Raji (cell line): ENCODE results near the gene MRPS18A.

Experiments used
- POLR2A ChIP-seq: IDR thresholded peaks from 2 replicates; pipeline ENCODE4 v1.6.1; 2011; ENCODE audit warnings: low read depth, low read length, control low read depth; ENCODE audit not compliant: insufficient read depth

Gene MRPS18A

DNA sequence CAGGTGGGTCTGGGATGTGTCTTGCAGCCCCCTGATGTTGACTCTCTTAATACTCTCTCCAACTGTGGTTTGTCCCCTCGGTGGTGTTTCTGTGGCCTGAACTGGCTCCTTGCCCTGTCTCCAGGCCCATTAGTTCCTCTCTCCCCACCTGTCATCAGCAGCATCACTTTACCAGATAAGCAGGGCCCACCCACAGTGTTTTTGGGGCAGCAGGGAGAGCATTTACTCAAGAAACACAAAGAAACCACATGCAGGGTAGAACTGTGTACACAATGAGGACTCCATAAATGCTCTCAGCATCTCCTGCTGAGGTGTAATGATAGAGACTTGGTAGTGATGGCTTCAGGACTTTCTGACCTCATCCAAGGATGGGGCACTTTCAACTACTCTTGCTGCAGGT lies 20.2 kb upstream of the MRPS18A start:
- no peak for TF ChIP-seq POLR2A

DNA sequence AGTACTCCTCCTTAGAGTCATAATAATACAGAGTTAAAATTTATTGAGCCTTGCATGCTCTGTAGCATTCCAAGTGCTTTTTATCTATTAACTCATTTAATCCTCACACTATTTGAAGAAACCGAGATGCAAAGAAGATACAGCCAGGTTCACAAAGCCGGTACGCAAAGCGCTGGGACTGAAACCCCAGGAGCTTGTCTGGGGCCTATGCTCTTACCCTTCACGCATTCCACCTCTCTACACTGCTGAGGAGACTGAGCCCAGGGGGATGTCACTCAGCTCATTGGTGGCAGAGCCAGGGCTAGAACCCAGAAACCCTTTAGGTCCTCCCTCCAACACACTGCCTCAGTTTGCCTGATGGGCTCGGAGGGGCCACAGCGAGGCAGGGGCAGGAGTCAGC lies 19.7 kb upstream of the MRPS18A start:
- TF ChIP-seq POLR2A, result no peak

- TF ChIP-seq POLR2A, result no peak
Measured at GRCh38 chr6:43706788-43707187, 19.2 kb upstream of the MRPS18A start.

GRCh38 chr6:43705996-43706395 lies 18.4 kb upstream of the MRPS18A start:
- no peak for TF ChIP-seq POLR2A

DNA sequence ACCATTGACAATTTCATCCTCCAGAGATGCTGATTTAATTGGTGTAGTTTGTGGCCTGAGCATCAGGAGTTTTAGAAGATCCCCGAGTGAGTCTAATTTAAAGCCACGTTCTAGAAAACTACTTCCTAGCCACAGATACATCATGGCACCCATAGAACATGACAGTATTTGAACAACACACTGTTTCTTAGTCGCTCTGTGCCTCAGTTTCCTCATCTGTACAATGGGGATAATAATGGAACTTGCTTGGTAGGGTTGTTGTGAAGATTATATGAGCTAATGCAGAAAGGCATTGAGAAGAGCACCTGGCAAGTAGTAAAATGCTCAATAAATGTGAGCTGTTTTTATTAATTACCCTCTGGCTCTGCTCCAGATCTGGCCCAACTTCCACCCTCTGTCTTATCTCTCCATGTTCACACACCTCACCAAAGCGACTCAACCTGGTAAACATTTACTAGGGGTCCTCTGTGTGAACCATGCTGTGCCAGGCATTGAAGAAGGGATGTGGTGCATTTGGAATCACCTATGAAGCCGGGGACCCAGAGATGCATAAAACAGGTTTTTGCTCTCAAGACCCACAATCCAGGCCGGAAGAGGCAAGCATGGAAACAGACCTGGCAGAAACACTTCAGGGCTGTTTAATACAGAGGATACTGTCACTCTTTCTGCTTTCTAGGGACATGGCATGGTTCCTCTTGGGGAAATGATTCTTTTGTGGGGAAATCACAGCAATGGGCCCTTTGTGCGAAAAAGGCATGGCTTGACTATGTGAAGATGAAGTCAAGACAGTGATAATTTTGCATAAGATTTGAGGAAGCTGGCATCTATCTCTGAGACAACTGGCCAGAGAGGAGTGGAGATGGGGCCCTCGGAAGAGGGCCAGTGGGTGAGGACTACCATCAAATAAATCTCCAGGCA lies 16.2 kb upstream of the MRPS18A start:
- TF ChIP-seq POLR2A, result no peak

GRCh38 chr6:43702534-43703440 lies 15.2 kb upstream of the MRPS18A start:
- no peak for TF ChIP-seq POLR2A

- TF ChIP-seq POLR2A, result no peak
Measured at GRCh38 chr6:43702171-43702533, 14.6 kb upstream of the MRPS18A start.

DNA sequence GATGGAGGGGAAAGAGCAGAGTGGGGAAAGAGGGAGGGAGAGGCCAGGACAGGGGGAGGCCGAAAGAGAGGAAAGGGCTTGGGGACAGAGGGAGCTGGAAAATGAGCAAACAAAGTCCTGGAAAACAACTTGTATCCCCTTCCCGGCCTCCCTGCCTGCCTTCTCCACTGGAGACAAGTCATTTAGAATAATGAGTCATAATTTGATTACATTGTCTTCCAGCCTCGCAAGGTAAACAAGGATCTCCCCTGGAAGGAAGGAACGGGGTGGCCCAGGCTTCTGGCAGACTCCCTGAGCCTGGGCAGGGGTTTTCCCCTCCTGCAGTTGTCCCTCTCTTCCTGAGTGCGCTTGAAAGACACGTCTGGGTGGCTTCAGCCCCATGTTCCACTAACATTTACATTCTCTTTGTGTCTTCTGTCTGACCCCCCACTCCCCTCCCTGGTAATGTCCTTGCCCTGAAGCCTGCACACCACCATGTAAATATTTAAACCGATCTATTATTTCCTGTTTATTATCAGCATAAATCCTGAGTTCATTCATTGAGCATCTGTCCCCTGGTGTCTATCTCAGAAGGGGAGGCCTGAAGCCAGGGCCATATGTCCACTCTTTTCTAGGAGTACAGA lies 12.1 kb upstream of the MRPS18A start:
- no peak for TF ChIP-seq POLR2A

DNA sequence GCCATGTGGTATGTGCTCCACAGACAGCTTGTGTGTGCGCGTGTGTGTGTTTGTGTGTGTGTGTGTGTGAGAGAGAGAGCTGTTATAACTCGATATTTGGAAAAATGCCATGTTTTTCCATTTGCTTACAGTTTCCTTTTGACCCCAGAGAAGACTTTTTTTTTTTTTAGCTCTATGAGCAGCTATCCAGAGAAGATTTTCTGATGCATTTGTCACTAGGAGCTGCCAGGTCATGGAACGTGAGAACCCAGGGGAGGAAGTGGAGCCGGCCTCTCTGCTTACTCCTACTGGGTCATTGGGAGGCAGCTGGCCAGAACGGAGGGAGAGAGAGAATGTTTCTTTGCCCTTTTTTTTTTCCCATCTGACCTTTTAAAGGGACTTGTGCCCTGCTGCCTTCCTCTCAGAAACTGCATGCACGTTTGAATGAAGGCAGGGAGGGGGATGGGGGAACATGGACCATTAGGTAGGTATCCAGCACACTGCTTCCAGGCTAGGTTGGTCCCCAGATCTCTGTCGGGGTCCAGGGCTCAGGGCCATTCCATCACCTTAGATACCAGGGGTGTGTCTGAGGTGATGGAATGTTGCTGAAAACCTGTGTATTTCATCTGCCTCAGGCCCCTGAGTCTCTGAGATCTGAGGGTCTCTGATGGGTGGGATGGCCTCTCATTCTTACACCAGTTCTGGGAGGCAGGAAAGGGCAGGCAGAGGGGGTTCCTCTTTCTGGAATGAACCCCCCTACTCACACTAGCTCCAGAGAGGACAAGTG lies 11.2 kb upstream of the MRPS18A start:
- no peak for TF ChIP-seq POLR2A

DNA sequence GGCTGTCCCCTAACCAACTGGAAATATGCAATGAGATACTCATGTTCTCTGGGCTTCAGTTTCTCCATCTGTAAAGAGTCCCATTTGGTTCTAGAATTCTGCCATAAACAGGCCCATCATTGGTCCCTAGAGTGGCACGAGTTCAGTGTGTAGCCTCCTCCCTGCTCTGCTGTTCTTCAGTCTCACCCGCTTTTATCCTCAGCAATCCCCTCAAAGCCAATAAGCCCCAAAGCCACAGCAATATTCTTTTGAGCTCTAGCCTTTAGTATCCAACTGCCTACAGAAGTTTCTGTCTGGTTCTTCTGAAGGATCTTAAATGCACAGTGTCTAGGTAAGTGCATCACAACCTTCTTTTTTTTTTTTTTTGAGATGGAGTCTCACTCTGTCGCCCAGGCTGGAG lies 9.8 kb upstream of the MRPS18A start:
- TF ChIP-seq POLR2A, result no peak

DNA sequence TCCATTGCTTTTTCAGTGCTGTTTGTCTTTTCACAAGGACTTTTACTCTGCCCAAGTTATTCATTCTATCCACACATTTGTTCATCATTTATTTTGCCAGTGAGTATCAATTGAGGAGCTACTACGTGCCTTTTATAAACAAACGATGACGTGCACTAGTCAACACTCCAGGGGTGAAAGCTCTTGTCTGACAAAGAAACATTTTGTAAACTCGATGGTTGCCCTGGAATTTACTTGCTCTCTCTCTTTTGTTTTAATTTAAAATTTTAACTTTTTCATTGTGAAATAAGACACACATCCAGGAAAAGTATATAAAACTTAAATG lies 8.3 kb upstream of the MRPS18A start:
- no peak for TF ChIP-seq POLR2A

GRCh38 chr6:43695215-43695966 lies 7.8 kb upstream of the MRPS18A start:
- no peak for TF ChIP-seq POLR2A

GRCh38 chr6:43689421-43689820 lies 1.8 kb upstream of the MRPS18A start:
- TF ChIP-seq POLR2A, result no peak

- no peak for TF ChIP-seq POLR2A
Measured at GRCh38 chr6:43687079-43687436, 533 bp downstream of the MRPS18A start.

GRCh38 chr6:43683708-43684455 lies 3.7 kb downstream of the MRPS18A start:
- no peak for TF ChIP-seq POLR2A
